Measurements from ENCODE around the gene CASP14. TPM values are rescaled to one million over a fixed set of nuclear protein-coding genes. Genes with fewer than 3 reads are reported as not detected.

CASP14 gene
- polyA plus RNA-seq, 1 donor from 2014 or later: not detected

DNA sequence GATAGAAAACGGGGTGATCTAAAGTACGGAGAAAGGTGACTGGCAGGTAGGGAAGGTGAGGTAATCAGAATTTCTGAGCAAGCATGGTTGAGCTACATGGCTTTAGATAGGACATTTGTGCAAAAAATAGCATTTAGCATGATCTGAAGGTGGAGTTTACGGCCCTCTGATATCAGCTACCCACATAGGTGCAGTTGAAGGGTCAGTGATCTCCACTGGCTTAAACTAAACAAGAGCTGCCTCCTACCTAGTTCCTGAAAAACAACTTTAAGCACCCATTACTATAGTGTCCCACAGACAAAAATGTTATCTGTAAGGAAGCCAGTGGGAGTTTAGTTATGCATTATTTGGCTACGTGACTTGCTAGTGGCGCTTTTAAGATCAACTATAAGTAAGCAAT, 1.2 kb upstream of the CASP14 start:
- Histone ChIP-seq H3K9me2 (ENCODE audit: insufficient read depth, low read length) (no peaks in the 10 kb centered on the region), H3K4me2 (ENCODE audit: low read length) (no peak overlapping the region), H4K20me1 (ENCODE audit: insufficient read depth) (no peaks in the 10 kb centered on the region), H3K27ac (ENCODE audit: low read length) (no peak overlapping the region), H3K27me3 (ENCODE audit: insufficient read depth, low read depth, low read length) (no peaks in the 10 kb centered on the region), H3F3A (ENCODE audit: insufficient read depth, low read length, poor library complexity, severe bottlenecking) (no peaks in the 10 kb centered on the region), H2AFZ (ENCODE audit: low read depth, low read length) (no peak overlapping the region), H3K36me3 (ENCODE audit: insufficient read depth, low read length) (no peaks in the 10 kb centered on the region), H3K79me2 (replicated peaks; ENCODE audit: insufficient read depth, low read length) (no peaks in the 10 kb centered on the region), H3K9ac (ENCODE audit: low read length) (no peak overlapping the region), H3K4me3 (ENCODE audit: low read length) (no peak overlapping the region), H3K9me3 (ENCODE audit: low read length) (no peaks in the 10 kb centered on the region)
- TF ChIP-seq REST (IDR thresholded peaks at IDR 0.05; ENCODE audit: borderline replicate concordance): no peak
- TF ChIP-seq MXI1 (conservative IDR thresholded peaks at IDR 0.05; ENCODE audit: poor library complexity, severe bottlenecking): no peak
- TF ChIP-seq EZH2 (IDR thresholded peaks at IDR 0.05; ENCODE audit: borderline replicate concordance, insufficient read depth, low read length, poor library complexity, severe bottlenecking): no peak
- TF ChIP-seq SMC3 (conservative IDR thresholded peaks at IDR 0.05; ENCODE audit: poor library complexity): no peak
- no peak for TF ChIP-seq EP300 (conservative IDR thresholded peaks at IDR 0.05; ENCODE audit: poor library complexity, severe bottlenecking)
- no peak for TF ChIP-seq TAF1 (IDR thresholded peaks at IDR 0.05; ENCODE audit: low read depth)
- TF ChIP-seq, protein P1, sequence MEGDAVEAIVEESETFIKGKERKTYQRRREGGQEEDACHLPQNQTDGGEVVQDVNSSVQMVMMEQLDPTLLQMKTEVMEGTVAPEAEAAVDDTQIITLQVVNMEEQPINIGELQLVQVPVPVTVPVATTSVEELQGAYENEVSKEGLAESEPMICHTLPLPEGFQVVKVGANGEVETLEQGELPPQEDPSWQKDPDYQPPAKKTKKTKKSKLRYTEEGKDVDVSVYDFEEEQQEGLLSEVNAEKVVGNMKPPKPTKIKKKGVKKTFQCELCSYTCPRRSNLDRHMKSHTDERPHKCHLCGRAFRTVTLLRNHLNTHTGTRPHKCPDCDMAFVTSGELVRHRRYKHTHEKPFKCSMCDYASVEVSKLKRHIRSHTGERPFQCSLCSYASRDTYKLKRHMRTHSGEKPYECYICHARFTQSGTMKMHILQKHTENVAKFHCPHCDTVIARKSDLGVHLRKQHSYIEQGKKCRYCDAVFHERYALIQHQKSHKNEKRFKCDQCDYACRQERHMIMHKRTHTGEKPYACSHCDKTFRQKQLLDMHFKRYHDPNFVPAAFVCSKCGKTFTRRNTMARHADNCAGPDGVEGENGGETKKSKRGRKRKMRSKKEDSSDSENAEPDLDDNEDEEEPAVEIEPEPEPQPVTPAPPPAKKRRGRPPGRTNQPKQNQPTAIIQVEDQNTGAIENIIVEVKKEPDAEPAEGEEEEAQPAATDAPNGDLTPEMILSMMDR (IDR thresholded peaks at IDR 0.05; ENCODE audit: poor library complexity, severe bottlenecking): no peak
- no peak for TF ChIP-seq RAD21 (conservative IDR thresholded peaks at IDR 0.05)
- TF ChIP-seq POLR2AphosphoS5 (IDR thresholded peaks at IDR 0.05): no peak

GRCh38 chr19:15050639-15051038, 1.4 kb downstream of the CASP14 start:
- no peaks in the 10 kb centered on the region for H3K36me3 ChIP-seq (ENCODE audit: insufficient read depth, low read length)
- no peaks in the 10 kb centered on the region for H3F3A ChIP-seq (ENCODE audit: insufficient read depth, low read length, poor library complexity, severe bottlenecking)
- TF ChIP-seq MXI1 (conservative IDR thresholded peaks at IDR 0.05; ENCODE audit: poor library complexity, severe bottlenecking) (no peak), TAF1 (IDR thresholded peaks at IDR 0.05; ENCODE audit: low read depth) (no peak), EP300 (conservative IDR thresholded peaks at IDR 0.05; ENCODE audit: poor library complexity, severe bottlenecking) (no peak), EZH2 (IDR thresholded peaks at IDR 0.05; ENCODE audit: borderline replicate concordance, insufficient read depth, low read length, poor library complexity, severe bottlenecking) (no peak), RAD21 (conservative IDR thresholded peaks at IDR 0.05) (no peak), REST (IDR thresholded peaks at IDR 0.05; ENCODE audit: borderline replicate concordance) (no peak), POLR2AphosphoS5 (IDR thresholded peaks at IDR 0.05) (no peak), SMC3 (conservative IDR thresholded peaks at IDR 0.05; ENCODE audit: poor library complexity) (no peak)
- TF ChIP-seq, protein P1 (IDR thresholded peaks at IDR 0.05; ENCODE audit: poor library complexity, severe bottlenecking): no peak
- no peak overlapping the region for H3K4me3 ChIP-seq (ENCODE audit: low read length)
- H3K27me3 ChIP-seq (ENCODE audit: insufficient read depth, low read depth, low read length): no peaks in the 10 kb centered on the region
- no peak overlapping the region for H3K4me2 ChIP-seq (ENCODE audit: low read length)
- H2AFZ ChIP-seq (ENCODE audit: low read depth, low read length): no peak overlapping the region
- H3K79me2 ChIP-seq (replicated peaks; ENCODE audit: insufficient read depth, low read length): no peaks in the 10 kb centered on the region
- no peak overlapping the region for H3K9ac ChIP-seq (ENCODE audit: low read length)
- H3K9me3 ChIP-seq (ENCODE audit: low read length): no peaks in the 10 kb centered on the region
- H4K20me1 ChIP-seq (ENCODE audit: insufficient read depth): no peaks in the 10 kb centered on the region
- H3K9me2 ChIP-seq (ENCODE audit: insufficient read depth, low read length): no peaks in the 10 kb centered on the region
- no peak overlapping the region for H3K27ac ChIP-seq (ENCODE audit: low read length)
